Esophagus squamous epithelium (tissue), 4 donors: Measurements from ENCODE around the gene NFKB1.
A peak's percentile ranks its signal among the peaks of the same experiment; 100 is the strongest.

Experiments used
- POLR2A ChIP-seq, 4 donors: fragments of 450-650 bp; IDR thresholded peaks; one replicate each; pipeline ENCODE4 v1.6.1; 2017; ENCODE audit warnings: antibody characterized with exemption in 4 of 4, mild to moderate bottlenecking in 4 of 4, moderate library complexity in 3 of 4
- TF ChIP-seq, protein P1 (sequence below), 6 experiments: fragments of 450-650 bp in 4 of 6; fragments of 200-600 bp in 2 of 6; sonication (generic) in 2 of 6; IDR thresholded peaks; one replicate each; pipeline ENCODE4 v1.5.1; 2016 to 2019; ENCODE audit warnings: antibody characterized with exemption in 6 of 6, mild to moderate bottlenecking in 4 of 6, moderate library complexity in 4 of 6

DNA sequence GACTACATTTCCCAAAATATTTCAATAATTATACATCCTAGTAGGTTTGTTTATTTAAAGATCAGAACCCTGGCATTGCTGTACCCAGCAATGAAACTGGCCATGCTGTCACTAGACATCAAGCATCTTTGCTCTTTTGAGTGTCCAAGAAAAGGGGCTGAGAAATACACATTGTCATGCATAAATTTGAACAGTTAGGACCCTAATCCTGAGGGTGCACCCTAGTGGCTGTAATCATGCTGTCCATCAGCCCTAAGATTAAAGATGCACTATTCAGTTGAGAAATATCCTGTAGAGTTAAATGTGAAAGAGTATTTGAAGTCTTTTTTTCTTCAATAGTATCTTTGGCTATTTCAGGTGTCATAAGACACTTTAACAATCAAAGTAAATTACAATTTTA lies 108.8 kb downstream of the NFKB1 start:
- TF ChIP-seq, protein P1, sequence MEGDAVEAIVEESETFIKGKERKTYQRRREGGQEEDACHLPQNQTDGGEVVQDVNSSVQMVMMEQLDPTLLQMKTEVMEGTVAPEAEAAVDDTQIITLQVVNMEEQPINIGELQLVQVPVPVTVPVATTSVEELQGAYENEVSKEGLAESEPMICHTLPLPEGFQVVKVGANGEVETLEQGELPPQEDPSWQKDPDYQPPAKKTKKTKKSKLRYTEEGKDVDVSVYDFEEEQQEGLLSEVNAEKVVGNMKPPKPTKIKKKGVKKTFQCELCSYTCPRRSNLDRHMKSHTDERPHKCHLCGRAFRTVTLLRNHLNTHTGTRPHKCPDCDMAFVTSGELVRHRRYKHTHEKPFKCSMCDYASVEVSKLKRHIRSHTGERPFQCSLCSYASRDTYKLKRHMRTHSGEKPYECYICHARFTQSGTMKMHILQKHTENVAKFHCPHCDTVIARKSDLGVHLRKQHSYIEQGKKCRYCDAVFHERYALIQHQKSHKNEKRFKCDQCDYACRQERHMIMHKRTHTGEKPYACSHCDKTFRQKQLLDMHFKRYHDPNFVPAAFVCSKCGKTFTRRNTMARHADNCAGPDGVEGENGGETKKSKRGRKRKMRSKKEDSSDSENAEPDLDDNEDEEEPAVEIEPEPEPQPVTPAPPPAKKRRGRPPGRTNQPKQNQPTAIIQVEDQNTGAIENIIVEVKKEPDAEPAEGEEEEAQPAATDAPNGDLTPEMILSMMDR (IDR thresholded peaks at IDR 0.05): peak in 1 of 6 experiments; percentile 25
- TF ChIP-seq POLR2A (IDR thresholded peaks at IDR 0.05): no peak
